Breast epithelium (tissue), 4 donors: Measurements from ENCODE around the gene OR6K3. TPM values are rescaled to one million over a fixed set of nuclear protein-coding genes. Genes with fewer than 3 reads are reported as not detected.
"Not testable (repeated sequence)": the region's sequence is repeated elsewhere in the genome, so short reads cannot be mapped to it uniquely, and the experiment has no call there.

Experiments used
- DNase-seq, 2 donors: peaks; one replicate each; pipeline ENCODE4 v3.0.0-alpha.2; 2019; ENCODE audit warnings: low spot score in 2 of 2
- H3K27ac ChIP-seq, 2 donors: fragments of 200-600 bp; sonication (generic) in 1 of 2; one replicate each; pipeline ENCODE4 v1.5.1; 2016 to 2019; ENCODE audit warnings: mild to moderate bottlenecking in 1 of 2
- H3K27me3 ChIP-seq, 2 donors: fragments of 200-600 bp; sonication (generic) in 1 of 2; one replicate each; pipeline versions ENCODE4 v1.5.1 to v1.6.0; 2017 to 2019; ENCODE audit warnings: control low read depth in 1 of 2, mild to moderate bottlenecking in 1 of 2
- H3K36me3 ChIP-seq: fragments of 200-600 bp; one replicate; pipeline ENCODE4 v1.5.1; 2019
- H3K4me1 ChIP-seq, 2 donors: fragments of 200-600 bp; sonication (generic); one replicate each; pipeline ENCODE4 v1.5.1; 2016 to 2019; ENCODE audit warnings: control low read depth in 1 of 2
- H3K4me3 ChIP-seq, 3 donors: fragments of 200-600 bp; sonication (generic); 1 replicate in 2 of 3; 2 replicates in 1 of 3; pipeline ENCODE4 v1.5.1; 2016 to 2019; ENCODE audit warnings: mild to moderate bottlenecking in 3 of 3, moderate library complexity in 2 of 3
- H3K9me3 ChIP-seq, 2 donors: fragments of 200-600 bp; sonication (generic) in 1 of 2; one replicate each; pipeline ENCODE4 v1.5.1; 2016 to 2019; ENCODE audit warnings: control low read depth in 1 of 2
- POLR2A ChIP-seq: fragments of 450-650 bp; IDR thresholded peaks from one replicate; pipeline ENCODE4 v1.6.1; 2016; ENCODE audit warnings: antibody characterized with exemption, mild to moderate bottlenecking, moderate library complexity
- POLR2AphosphoS5 ChIP-seq, 3 donors: sonication (generic); formaldehyde crosslinking; IDR thresholded peaks; one replicate each; pipeline ENCODE4 v1.6.1; 2017; ENCODE audit warnings: antibody characterized with exemption in 3 of 3
- intact Hi-C: fragments of 100-400 bp; cut with DNase I; formaldehyde crosslinking; loops from one replicate; pipeline ENCODE4 v1.15.1; 2023; ENCODE audit warnings: low total_unique reads
- total RNA-seq, 3 donors: library from RNA; depleted of rRNA; stranded (reverse); fragments of >200 nt; gene quantifications; one replicate each; pipeline ENCODE4 v1.1.0, GENCODE V29; 2016
- TF ChIP-seq, protein P1 (sequence below), 3 donors: fragments of 450-650 bp; IDR thresholded peaks; one replicate each; pipeline ENCODE4 v1.5.1; 2016 to 2017; ENCODE audit warnings: antibody characterized with exemption in 3 of 3, mild to moderate bottlenecking in 3 of 3, moderate library complexity in 3 of 3

OR6K3 gene
- total RNA-seq, 3 donors from 2014 or later: not detected

DNA sequence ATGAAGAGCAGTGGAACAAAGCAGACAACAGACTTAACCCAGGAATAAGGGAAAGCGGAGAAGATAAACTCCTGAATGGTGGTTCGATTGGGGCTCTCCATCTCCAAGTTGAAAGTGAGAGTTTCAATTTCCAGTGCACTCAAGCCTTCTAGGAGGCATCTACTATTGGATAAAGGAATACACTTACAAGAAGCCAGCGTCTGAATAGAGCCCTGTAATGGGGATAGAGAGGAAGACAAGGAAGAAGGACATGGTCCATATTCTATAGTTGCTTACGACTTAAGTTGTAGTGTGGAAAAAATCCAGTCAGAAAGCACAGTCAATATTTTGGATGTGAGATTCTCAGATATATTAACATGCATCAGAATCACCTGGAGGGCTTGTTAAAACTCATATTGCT is 20.0 kb downstream of the OR6K3 start, which contains the start of gene OR6K2:
Gene OR6K2 (minus strand): TSS at position 101 of the 400 bp plus-strand sequence. CDS start 0 bp downstream, at position 101.
- intact Hi-C loops: no loop called here
- Histone ChIP-seq H3K36me3 (no peaks in the 10 kb centered on the region), H3K27me3 (no peaks in the 10 kb centered on the region), H3K9me3 (no peaks in the 10 kb centered on the region), H3K4me1 (no peaks in the 10 kb centered on the region), H3K4me3 (no peak within 1 kb of the TSS), H3K27ac (no peak within 1 kb of the TSS)
- TF ChIP-seq POLR2AphosphoS5 (IDR thresholded peaks at IDR 0.05): no peak
- no peak for TF ChIP-seq POLR2A
- TF ChIP-seq, protein P1, sequence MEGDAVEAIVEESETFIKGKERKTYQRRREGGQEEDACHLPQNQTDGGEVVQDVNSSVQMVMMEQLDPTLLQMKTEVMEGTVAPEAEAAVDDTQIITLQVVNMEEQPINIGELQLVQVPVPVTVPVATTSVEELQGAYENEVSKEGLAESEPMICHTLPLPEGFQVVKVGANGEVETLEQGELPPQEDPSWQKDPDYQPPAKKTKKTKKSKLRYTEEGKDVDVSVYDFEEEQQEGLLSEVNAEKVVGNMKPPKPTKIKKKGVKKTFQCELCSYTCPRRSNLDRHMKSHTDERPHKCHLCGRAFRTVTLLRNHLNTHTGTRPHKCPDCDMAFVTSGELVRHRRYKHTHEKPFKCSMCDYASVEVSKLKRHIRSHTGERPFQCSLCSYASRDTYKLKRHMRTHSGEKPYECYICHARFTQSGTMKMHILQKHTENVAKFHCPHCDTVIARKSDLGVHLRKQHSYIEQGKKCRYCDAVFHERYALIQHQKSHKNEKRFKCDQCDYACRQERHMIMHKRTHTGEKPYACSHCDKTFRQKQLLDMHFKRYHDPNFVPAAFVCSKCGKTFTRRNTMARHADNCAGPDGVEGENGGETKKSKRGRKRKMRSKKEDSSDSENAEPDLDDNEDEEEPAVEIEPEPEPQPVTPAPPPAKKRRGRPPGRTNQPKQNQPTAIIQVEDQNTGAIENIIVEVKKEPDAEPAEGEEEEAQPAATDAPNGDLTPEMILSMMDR (IDR thresholded peaks at IDR 0.05): no peak
- no peak for DNase-seq

DNA sequence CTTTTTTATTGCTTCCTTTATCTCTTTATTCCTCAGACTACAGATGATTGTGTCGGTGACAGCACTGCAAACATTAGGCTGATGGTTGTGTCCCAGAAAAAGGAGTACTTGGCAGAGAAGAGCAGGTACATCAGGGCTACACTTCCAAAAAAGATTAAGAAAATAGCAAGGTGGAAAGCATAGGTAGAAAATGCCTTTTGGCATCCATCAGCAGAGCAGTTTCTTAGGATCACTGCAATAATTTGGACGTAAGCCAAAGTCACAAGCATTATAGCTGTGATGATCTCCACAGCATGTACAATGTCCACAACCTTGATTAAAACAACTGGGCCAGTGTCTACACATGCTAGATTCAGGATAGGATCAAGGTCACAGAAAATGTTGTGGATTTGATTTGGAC is 25.9 kb downstream of the OR6K3 start:
- Histone ChIP-seq H3K27ac (no peak overlapping the region), H3K36me3 (no peaks in the 10 kb centered on the region), H3K9me3 (no peaks in the 10 kb centered on the region), H3K4me3 (no peak overlapping the region), H3K27me3 (no peaks in the 10 kb centered on the region), H3K4me1 (no peaks in the 10 kb centered on the region)
- no peak for TF ChIP-seq POLR2AphosphoS5 (IDR thresholded peaks at IDR 0.05)
- TF ChIP-seq, protein P1 (IDR thresholded peaks at IDR 0.05): no peak
- no peak for TF ChIP-seq POLR2A
- intact Hi-C loops: no loop called here
- no peak for DNase-seq

DNA sequence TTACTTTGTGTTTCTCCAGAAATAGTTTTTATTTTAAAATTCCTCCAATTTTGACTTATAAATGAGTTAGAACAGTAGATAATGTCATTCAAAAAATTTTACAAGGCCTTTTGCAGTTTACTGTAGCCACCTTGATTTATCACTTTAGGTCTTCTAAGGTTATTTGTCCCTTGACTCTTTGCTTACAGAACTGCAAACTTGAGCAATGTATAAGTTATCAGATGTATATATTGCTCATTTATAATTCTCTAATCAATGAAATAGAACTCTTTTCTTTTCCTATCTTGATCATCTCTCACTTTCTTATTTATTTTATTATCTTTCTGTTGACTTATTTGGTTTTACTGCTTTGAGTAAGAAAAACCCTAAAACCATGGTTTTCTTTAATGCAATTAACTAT is 28.2 kb downstream of the OR6K3 start:
- DNase-seq: no peak
- no peak overlapping the region for H3K27ac ChIP-seq

DNA sequence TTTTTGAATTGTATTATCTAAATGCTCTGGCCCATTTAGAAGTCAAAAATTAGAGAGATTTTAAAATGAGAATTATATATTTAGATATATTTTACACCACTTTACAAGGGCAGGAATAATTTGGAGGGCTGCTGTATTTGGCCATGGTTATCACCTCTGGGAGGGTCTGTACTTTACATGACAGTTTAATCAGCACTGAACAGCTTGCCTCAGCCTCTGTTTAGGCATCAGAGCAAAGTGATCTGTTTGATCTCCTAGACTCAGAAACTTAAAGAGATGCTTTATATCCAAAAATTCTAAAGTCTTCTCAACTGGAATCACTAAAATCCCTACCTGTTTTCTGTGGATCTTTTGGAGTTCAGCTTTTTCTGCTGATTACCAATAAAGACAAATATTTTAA is 28.6 kb downstream of the OR6K3 start:
- DNase-seq: no peak
- no peaks in the 10 kb centered on the region for H3K27me3 ChIP-seq
- TF ChIP-seq POLR2A: no peak
- TF ChIP-seq POLR2AphosphoS5 (IDR thresholded peaks at IDR 0.05): no peak
- TF ChIP-seq, protein P1 (IDR thresholded peaks at IDR 0.05): no peak
- intact Hi-C loops: no loop called here
- H3K4me3 ChIP-seq: no peak overlapping the region
- H3K27ac ChIP-seq: no peak overlapping the region
- H3K36me3 ChIP-seq: no peaks in the 10 kb centered on the region
- no peaks in the 10 kb centered on the region for H3K9me3 ChIP-seq
- H3K4me1 ChIP-seq: no peaks in the 10 kb centered on the region

More for the DNA sequence above, 28.2 kb downstream of the OR6K3 start:
- TF ChIP-seq POLR2AphosphoS5 (IDR thresholded peaks at IDR 0.05) (no peak), POLR2A (no peak)
- TF ChIP-seq, protein P1 (IDR thresholded peaks at IDR 0.05): no peak
- Histone ChIP-seq H3K4me1 (no peaks in the 10 kb centered on the region), H3K9me3 (no peaks in the 10 kb centered on the region), H3K4me3 (no peak overlapping the region), H3K27me3 (no peaks in the 10 kb centered on the region), H3K36me3 (no peaks in the 10 kb centered on the region)
- intact Hi-C loops: no loop called here

DNA sequence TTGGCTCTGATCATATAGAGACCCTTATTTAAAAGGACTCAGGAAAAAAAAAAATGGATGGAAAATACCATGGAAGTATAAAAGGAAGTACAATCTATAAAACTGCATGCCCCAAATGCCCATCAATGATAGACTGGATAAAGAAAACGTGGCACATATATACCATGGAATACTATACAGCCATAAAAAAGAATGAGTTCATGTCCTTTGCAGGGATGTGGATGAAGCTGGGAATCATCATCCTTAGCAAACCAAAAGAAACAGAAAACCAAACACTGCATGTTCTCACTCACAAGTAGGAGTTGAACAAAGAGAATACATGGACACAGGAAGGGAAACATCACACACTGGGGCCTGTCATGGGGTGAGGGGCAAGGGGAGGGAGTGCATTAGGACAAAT is 29.4 kb downstream of the OR6K3 start:
- H3K27me3 ChIP-seq, intact Hi-C loops, H3K9me3 ChIP-seq, H3K4me3 ChIP-seq, H3K36me3 ChIP-seq, H3K27ac ChIP-seq, DNase-seq, H3K4me1 ChIP-seq: not testable (repeated sequence)

DNA sequence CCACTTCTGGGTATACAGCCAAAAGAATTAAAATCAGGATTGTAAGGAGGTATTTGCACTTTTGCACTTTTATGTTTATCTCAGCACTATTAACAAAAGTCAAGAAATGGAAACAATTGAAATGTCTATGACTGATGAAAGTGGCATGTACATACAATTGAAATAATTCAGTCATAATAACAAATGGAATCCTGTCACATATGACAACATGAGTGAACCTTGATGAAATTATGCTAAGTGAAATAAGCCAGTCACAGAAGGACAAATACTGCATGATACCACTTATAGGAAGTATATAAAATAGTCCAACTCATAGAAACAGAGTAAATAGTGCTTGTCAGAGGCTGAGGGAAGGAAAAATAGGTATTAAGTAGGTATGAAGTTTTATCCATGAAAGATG is 30.6 kb downstream of the OR6K3 start:
- DNase-seq: no peak
- intact Hi-C loops: no loop called here
- Histone ChIP-seq H3K36me3 (no peaks in the 10 kb centered on the region), H3K4me1 (no peaks in the 10 kb centered on the region), H3K4me3 (no peak overlapping the region), H3K27me3 (no peaks in the 10 kb centered on the region), H3K27ac (no peak overlapping the region), H3K9me3 (no peaks in the 10 kb centered on the region)
- no peak for TF ChIP-seq POLR2AphosphoS5 (IDR thresholded peaks at IDR 0.05)
- TF ChIP-seq, protein P1 (IDR thresholded peaks at IDR 0.05): no peak
- no peak for TF ChIP-seq POLR2A
